ENCODE results near the gene PLEK. TPM values are rescaled to one million over a fixed set of nuclear protein-coding genes. Genes with fewer than 3 reads are reported as not detected.
"Not testable (repeated sequence)": the region's sequence is repeated elsewhere in the genome, so short reads cannot be mapped to it uniquely, and the experiment has no call there.

PLEK gene
- polyA plus RNA-seq, 4 donors, result 3.9 to 10.5 (median 6.6) TPM

DNA sequence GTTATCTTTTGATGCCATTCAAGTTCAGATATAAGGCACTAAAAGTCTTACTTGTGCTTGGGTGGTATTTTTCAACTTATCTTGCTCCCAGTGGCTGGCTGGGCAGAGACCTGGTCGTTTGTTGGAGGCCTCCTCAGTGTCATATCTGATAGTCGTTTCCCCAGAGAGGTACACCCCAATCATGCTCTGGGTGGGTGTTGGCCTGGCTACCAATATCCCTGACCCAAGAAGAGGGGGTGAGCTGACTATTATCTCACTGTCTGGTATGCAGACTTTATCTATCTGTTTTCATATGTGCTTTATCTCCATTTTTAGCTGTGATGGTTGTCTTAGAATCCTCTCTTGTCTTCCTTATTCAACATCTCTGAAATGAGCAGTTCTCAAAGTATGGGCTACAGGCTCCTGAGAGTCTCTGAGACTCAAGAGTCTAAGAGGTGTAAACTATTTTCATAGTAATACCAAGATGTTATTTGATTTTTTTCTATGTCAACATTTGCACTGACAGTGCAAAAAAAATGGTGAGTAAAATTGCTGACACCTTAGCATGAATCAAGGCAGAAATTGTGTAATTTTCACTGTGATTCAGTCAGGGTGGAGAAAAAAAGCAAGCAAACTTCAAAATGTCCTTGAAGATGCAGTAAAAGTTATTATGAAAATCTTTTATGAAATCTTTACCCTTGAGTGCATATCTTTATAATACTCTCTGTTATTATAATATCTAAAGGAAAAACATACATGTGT, 12.3 kb upstream of the PLEK start:
- DNase-seq (ENCODE audit: low read depth in 4 of 4, low spot score in 3 of 4), result no peak

DNA sequence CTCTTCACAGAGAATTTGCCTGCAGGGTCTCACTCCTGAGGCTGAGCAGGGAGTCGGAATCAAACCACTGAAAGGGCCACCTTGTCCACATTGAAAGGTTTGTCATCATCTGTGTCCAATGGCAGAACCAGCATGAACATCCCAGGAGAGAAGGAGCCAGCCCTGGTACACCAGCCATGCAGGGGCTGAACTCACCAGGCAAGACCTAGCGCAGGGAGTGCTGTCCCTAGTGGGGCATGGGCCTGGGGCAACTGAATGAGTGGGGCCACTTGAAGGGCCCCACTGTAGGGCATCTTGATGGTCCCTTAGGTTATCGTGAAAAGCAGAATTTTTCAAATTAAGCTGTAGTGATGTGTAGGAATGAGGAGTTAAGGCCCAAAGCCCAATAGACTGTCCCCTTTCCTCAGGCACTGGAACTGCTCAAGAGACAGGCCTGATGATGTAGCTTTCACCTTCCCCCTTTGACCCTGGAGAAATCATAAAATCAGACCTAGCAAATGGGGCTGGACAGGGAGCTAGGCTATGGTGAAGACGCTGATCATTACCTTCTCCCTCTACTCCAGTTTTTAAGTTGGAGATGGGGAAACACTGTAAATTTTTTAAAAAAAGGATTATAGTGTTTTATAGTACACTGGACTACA, 8.4 kb upstream of the PLEK start:
- DNase-seq (ENCODE audit: low read depth in 4 of 4, low spot score in 3 of 4), result no peak

DNA sequence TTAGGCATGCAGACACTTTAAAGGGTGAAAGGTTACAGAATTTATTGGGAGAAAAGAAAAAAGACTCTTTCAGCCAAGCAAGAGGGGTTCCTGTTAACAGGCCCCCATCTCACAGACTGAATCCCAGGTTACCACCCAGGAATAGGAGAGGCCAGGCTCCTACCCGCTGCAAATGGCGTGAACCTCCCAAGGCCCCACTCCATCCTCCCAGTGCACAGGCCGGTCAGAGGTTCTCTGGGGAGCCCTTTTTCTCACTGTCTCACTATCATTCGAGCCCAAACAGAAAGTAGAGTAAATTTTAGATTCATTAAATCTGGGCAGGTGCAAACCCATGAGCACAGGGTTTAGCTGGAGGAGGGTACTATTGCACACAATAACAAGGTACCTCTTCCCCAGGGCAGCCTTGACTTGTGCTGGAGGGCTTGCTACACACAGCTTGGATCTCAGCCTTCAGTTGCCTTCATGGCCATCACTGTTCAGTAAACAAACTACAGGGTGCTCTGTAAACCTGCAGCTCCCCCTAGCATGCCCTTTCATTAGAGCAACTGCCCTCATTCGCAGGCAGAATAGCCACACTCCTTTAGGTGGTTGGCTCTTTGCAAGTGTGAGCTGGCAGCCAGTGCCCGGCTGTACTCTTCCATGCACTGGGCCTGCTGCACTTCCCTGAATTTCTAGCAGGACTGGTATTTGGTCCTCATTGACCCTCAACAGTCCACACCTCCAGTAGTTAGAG, 7.3 kb upstream of the PLEK start:
- no peak for DNase-seq (ENCODE audit: low read depth in 4 of 4, low spot score in 3 of 4)

DNA sequence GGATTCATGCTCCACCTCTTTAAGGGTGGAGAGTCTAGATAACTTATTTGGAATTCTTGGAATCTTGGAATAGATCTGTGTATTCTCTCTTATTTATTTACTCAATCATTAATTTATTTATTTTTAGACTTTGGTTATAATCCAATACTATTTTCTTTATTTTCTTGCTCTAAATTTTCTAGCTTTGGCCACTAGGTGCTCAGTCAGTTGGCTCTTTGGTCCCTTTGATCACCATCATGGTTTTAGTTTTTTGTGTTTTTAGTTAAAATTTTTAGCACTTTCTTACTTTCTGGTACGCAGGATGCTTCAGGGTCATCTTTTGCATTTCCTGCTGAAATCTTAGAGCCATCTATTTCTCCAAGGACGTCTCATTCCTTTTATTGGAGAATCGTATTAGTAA, 5.2 kb upstream of the PLEK start:
- no peak for DNase-seq (ENCODE audit: low read depth in 4 of 4, low spot score in 3 of 4)

DNA sequence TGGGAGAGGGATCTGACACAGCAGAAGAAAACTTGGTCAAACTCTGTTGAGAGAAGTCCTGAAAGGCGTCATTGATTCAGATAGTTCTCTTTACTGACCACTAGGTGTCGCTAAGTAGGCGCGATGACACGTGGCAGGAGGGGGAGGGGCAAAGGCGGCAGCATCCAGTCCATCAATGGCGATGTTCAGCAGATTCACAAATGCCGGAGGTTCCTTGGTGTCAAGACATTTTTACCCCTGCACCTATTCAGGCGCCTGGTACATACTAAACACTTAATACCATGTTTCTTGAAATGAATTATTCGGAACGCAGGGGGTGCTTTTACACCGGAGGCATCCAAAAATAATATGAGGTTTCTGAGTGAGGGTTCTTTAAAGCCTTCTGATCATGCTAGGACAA, 3.0 kb upstream of the PLEK start:
- DNase-seq (ENCODE audit: low read depth in 4 of 4, low spot score in 3 of 4), result peak; percentile 12 to 39 (median 20)

DNA sequence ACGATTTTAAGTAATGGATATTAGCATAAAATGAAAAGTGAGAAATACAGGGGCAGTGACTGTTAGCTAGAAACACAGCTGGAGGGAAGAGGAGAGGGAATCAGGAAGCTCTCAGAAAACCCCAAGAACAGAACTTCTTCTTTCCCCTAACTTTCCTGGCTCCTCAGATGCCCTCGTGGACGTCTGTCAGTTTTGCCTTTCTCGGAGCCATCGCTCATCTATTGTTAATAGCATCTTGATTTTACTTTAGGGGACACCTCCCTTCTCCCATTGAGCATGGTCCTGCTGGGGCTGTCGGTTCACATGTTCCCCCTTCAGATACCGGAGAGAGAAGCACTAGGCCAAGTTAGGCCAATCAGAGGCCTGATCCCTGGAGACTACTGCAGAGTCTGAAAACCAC, 2.3 kb upstream of the PLEK start:
- DNase-seq (ENCODE audit: low read depth in 4 of 4, low spot score in 3 of 4), result no peak

DNA sequence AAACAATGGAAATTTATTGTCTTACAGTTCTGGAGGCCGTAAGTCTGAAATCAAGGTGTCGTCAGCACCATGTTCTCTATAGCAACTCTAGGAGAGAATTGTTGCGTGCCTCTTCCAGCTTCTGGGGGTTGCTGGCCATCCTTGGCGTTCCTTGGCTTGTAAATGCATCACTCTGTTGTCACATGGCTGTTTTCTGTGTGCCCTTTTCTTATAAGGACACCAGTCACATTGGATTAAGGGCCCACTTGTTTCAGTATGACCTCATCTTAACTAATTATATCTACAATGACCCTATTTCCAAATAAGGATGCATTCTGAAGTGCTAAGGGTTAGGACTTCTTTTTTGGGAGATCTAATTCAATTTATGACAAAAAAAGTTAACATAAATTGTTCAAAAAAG, 1.4 kb upstream of the PLEK start:
- DNase-seq (ENCODE audit: low read depth in 4 of 4, low spot score in 3 of 4), result no peak

DNA sequence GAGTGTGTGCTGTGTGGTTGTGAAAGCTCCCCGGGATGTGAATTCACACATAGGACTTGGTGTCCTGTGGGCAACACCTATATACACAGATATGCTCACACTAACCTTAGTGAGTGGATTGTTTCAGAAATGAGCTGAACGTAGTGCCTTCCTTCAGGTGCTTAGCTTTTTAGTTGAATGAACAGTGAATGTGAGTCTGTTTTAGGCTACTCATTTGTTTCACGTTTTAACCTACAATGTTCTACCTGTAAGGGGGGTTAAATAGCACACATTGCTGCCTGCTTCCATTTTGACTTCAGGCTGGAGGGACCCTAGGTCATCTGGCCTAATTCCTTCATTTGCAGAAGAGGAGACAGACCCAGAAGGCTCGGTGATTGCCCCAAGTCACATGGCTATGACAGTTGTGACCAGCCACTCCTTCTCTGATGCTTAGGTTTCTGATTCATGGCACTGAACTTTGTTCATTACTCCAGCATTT, 1.0 kb downstream of the PLEK start:
- no peak for DNase-seq (ENCODE audit: low read depth in 4 of 4, low spot score in 3 of 4)

DNA sequence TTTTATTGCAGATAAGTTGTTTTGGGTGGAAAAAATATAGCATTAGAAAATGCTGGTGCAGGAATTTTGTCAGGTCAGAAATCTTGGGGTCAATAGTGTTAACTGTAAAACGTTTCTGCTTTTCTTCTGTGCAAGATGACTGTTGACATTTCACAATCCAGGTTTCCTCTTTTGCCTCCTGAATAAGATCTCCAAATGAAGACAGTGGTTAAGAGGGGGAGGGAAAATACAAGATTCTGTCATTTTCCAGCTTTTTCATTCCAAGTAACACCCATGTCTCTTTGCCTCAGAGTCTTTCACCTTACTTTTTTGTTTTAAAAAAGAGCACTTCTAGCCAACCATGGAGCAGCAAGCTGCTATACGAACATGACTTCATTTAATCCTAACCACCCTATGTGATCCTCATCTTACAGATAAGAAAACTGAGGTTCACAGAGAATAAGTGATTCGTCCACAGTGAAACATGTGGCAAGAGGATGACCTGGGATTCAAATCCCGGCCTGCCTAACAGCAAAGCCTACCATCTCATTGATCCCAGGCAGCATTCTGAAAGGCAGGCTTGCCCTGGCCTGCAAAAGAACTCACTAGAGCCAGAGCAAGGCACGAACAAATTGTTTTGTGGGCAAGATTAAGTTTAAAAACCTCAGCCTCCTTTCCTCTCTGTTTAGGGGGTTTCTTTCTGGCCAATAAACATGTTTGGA, 3.0 kb downstream of the PLEK start:
- no peak for DNase-seq (ENCODE audit: low read depth in 4 of 4, low spot score in 3 of 4)

DNA sequence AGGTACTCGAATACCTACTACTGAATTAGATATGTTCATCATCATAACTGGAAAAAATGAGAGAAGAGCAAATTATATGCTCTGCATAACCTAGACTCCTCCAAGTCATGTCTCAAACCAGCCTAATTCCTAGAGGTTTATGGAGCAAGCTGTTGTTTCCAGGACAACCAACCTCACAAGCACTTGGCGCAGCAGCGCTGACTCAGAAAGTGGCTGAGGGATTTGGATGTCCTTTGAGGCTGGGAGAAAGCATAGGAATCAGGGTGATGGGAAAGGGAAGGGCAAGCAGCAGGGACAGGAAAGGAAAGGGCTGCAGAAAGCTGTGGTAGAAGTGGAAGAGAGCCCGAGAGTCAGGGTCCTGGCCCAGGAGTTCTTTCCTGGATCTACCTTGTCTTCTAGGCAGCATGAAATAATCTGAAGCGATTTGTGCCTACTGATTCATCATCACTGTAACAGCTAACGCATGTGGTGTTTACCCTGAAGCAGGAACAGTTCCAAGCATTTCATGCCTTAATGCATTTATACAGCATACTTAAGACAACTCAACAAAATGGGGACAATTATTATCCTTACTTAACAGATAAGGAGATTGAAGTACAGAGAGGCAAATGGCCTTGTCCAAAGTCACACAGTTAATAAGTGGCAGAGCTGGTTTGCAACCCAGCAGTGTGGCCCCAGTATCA, 3.7 kb downstream of the PLEK start:
- peak; percentile 11 to 43 (median 16) for DNase-seq (ENCODE audit: low read depth in 4 of 4, low spot score in 3 of 4)

DNA sequence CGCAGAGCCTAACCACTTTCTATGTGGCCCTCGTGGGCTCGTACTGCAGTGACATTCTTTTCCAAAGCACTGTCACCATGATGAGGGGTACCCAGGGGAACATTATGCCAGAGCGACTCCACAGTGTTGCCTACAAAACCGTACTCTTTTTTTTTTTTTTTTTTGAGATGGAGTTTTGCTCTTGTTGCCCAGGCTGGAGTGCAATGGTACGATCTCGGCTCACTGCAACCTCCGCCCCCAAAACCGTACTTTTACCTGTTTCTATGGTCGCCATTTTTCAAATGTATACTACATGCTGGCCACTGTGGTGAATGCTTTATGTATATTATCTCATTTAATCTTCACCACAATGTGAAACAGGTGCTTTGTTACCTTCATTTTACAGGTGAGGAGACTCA, 4.3 kb downstream of the PLEK start:
- no peak for DNase-seq (ENCODE audit: low read depth in 4 of 4, low spot score in 3 of 4)

DNA sequence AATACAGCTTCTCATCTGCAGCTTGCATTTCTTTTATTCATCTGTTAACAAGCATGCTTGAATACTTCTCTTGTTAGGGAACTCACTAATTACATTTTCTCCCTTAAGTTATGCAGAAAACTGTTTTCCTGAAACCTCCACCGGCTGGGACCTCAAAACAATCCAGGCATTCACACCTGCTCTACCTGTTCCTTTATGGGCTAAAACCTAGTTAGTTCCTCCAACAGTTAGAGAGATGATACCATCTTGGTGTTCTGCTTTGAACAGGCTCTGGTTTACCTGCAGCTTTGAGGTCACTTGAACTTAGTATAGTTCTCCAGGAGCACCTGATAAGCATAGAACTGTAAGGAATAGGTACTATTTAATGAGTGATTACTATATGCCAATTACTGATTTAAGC, 6.1 kb downstream of the PLEK start:
- no peak for DNase-seq (ENCODE audit: low read depth in 4 of 4, low spot score in 3 of 4)

DNA sequence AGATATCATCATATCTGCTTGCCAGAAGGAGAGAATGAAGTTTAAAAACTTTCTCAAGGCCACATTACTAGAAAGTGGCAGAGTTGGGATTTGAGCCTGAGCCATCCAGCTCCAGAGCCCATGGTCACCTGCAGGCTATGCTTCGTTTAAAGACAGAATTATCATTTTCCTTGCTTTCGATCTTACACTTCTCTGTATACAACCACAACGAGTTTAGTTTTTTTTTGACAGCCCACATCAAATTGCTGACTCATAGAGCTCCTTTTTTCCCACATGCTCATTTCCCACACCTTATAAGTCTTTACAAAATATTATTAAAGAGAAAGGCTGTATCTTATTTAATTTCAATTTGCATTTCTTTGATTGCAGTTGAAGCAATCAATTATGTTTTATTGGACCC, 6.5 kb downstream of the PLEK start:
- DNase-seq (ENCODE audit: low read depth in 4 of 4, low spot score in 3 of 4), result no peak

DNA sequence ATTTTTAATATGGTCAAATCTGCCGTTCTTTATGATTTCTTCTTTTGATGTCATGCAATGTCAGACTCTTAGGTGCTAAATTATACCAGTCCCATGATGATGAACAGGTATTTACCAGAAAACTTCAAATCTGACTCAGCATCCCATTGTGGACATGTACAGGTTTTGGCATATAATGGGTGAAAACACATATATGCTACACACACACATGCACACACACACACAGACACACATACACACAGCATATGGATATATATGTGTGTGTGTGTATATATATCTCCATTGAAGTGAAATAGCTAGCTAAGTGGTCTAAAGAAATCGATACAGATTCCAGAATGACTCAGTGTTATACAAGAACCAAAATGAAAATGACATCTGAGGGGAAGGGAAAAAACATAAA, 7.4 kb downstream of the PLEK start:
- DNase-seq (ENCODE audit: low read depth in 4 of 4, low spot score in 3 of 4), result no peak

DNA sequence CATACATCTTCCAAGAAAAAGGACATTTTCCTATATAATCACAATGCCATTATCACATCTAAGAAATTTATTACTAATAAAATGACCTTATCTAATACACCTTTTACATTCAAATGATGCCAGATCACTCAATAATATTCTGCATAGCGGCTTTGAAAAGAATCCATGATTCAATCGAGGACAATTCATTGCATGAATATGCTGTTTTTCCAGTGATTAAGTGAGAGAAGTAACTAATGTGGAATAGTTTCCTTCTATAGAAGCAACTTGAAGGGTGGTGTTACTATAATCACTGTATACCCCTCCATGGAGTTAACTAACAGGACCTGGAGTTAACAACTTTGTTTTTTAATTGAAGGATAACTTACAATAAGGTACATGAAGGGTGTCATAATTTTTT, 9.1 kb downstream of the PLEK start:
- no peak for DNase-seq (ENCODE audit: low read depth in 4 of 4, low spot score in 3 of 4)

DNA sequence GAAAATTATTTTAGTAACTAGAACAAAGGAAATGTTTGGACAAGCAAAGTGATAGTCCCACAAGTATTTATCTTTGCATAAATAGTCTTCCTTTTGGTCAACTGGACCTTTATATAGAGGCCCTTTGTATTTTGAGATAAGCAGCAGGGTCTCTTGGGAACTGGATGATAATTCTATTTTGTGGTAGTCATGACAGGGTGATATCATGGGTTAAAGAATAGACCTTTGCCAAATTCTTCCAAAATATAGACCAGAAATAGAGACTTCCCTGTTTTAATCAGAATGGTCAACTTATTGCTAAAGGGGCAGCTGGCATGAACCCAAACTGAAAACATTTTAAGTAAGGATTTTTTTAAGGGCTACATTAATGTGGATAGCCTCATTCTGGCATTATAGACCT, 10.5 kb downstream of the PLEK start:
- DNase-seq (ENCODE audit: low read depth in 4 of 4, low spot score in 3 of 4), result no peak

DNA sequence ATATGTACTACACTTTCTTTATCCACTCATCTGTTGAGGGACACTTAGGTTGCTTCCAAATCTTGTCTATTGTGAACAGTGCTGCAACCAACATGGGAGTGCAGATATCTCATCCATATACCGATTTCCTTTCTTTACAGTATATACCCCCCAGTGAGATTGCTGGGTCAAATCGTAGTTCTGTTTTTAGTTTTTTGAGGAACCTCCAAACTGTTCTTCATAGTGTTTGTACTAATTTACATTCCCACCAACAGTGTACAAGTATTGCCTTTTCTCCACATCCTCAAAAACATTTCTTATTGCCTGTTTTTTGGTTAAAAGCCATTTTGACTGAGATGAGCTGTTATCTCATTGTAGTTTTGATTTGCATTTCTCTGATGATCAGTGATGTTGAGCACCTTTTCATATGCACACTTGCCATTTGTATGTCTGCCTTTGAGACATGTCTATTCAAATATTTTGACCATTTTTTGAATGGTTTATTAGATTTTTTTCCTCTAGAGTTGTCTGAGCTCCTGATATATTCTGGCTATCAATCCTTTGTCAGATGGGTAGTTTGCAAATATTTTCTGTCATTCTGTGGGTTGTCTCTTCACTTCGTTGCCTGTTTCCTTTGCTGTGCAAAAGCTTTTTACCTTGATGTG, 12.2 kb downstream of the PLEK start:
- no peak for DNase-seq (ENCODE audit: low read depth in 4 of 4, low spot score in 3 of 4)

DNA sequence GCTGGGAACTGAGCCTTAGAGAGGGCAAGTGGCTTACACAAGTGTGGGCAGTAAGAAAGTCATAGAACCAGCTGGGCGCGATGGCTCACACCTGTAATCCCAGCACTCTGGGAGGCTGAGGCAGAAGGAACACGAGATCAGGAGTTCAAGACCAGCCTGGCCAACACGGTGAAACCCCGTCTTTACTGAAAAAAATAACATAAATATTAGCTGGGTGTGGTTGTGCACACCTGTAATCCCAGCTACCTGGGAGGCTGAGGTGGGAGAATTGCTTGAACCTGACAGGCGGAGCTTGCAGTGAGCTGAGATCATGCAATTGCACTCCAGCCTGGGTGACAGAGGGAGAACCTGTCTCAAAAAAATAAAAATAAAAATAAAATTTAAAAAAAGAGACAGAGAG, 13.7 kb downstream of the PLEK start:
- not testable (repeated sequence) for DNase-seq (ENCODE audit: low read depth in 4 of 4, low spot score in 3 of 4)

DNA sequence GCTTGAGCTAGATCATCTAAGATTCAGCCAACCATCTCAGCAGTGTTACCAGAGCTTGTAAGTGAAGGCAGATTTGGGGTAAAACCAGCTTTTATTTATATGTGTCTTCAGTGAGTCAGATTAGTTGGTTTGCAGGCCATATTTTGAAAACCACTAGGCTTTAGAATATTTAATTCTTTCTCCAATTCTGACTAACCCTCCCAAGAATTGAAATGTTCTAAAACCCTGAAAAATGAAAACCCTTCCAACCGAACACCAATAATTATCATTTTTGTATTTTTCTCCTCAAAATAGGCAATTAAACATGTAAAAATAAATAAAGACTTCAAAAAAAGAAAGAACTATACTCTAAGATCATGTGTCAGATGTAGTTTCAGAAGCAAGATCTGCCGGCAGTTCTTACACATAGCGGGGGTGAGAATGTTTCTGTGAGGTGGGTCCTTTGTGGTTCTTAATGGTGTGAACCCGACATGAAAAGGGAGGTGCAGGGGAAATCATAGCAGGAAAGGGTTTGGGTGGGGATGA, 14.2 kb downstream of the PLEK start:
- no peak for DNase-seq (ENCODE audit: low read depth in 4 of 4, low spot score in 3 of 4)

DNA sequence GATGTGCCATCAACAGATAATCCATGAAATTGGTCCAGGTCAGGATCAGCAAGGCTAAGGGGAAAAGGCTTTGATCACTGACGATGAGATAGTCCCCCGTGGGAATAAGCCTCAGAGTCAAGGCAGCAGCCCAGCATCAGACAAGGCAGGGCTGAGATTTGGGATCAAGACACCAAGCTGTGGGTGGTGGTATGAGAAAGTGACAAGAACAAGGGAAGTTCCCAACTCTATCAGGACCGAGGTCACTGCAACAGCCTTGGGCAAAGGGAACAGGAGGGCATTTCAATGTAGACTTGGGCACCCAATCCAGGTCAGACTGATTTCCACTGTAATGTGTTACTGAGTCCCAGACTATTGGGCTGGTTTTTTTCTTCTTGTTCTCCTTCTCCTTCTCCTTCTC, 18.7 kb downstream of the PLEK start:
- no peak for DNase-seq (ENCODE audit: low read depth in 4 of 4, low spot score in 3 of 4)
